Activated CD4-positive, alpha-beta memory T cell treated with anti-CD3 and anti-CD28 coated beads for 36 hours (primary cell): Measurements from ENCODE around the gene PLA2G5. TPM values are rescaled to one million over a fixed set of nuclear protein-coding genes. Genes with fewer than 3 reads are reported as not detected.

Experiments used
- CTCF ChIA-PET: fragments of 350-600 bp; sonication (Branson Sonifier 250); formaldehyde crosslinking; loops from one replicate; lab custom pipeline; 2021; ENCODE audit warnings: antibody characterized with exemption, inconsistent platforms; lab: Charles Lee
- POLR2A ChIA-PET: fragments of 350-600 bp; sonication (Branson Sonifier 250); formaldehyde crosslinking; loops from one replicate; lab custom pipeline; 2021; ENCODE audit warnings: antibody characterized with exemption; lab: Charles Lee
- DNase-seq: peaks from one replicate; pipeline ENCODE4 v3.0.0-alpha.2; 2020
- H3K27ac Mint-ChIP-seq: one replicate; pipeline ENCODE4 v1.8.0; 2021; ENCODE audit warnings: mixed read lengths
- H3K27me3 Mint-ChIP-seq: one replicate; pipeline ENCODE4 v1.8.0; 2021; ENCODE audit warnings: mixed read lengths
- H3K36me3 Mint-ChIP-seq: one replicate; pipeline ENCODE4 v1.8.0; 2021; ENCODE audit warnings: mixed read lengths
- H3K4me1 Mint-ChIP-seq: one replicate; pipeline ENCODE4 v1.8.0; 2021; ENCODE audit warnings: low read depth, mixed read lengths
- H3K4me3 Mint-ChIP-seq: one replicate; pipeline ENCODE4 v1.8.0; 2021; ENCODE audit warnings: mild to moderate bottlenecking, mixed read lengths
- H3K9me3 Mint-ChIP-seq: one replicate; pipeline ENCODE4 v1.8.0; 2021; ENCODE audit warnings: mixed read lengths
- intact Hi-C: fragments of 100-400 bp; cut with micrococcal nuclease; formaldehyde crosslinking; loops from one replicate; pipeline ENCODE4 v1.15.1; 2023
- total RNA-seq, 2 experiments: library from RNA; stranded (reverse); gene quantifications; one replicate each; pipeline ENCODE4 v1.2.3, GENCODE V29; 2021

PLA2G5 gene
- total RNA-seq, 2 experiments from 2014 or later: not detected

DNA sequence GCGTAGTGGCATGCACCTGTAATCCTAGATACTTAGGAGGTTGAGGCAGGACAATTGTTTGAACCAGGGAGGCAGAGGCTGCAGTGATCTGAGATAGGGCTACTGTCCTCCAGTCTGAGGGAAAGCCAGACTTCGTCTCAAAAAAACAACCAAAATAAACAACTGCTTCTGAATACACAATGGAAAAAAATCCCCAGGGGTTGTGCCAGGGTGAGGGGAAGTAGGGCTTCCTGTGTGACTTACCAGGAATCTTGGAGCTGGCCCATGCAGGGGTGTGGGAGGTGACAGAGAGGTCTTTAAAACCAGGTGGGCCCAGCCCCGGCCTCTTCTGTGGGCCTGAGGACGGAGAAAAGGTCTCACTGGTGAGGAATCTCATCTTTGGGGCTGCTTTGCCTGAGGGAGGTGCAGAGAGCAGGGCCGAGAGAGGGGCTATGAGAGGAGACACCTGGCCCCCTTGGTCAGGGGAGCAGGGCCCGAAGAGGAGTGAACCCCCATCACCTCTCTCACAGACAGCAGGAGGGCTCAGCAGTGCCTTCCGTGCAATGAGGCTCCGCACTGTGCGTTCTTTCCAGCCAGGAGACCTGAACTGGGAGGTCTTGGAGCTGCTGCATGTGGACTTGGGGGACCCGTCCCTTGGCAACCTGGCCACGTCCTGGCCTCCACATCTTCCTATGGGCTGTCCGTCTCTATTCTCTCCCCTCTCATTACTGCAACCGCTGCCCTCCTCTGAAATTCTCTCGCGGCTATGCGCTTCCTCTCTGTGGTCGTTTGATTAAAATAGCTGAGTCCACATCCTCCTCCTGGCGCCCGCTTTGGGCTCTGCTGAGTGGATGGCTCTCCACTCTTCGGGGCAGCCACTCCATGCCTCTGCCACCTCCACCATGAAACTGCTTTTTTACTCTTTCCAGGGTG lies 10.7 kb downstream of the PLA2G5 start:
- CTCF ChIA-PET: no interaction called here
- DNase-seq: peak; percentile 13

DNA sequence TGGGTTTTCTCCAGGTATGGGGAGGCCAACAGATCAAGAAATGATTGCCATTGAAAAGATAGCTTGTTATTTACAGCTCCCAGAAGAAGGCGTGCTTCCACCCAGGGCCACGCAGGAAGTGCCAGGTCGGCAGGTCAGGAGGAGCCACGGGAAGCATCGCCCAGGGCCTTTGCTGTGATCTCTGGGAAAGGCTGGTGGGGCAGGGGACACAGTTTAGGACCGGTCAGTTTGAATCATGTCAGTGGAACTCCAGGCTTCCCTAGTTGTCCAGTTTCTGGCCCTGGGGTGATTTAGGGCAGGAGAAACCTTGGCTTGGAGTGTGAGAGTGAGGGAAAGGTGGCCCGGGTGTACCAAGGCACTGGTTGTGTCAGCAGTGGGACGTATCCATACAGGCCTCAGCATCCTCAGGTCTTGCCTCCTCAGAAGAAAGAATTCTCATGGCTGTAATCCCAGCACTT lies 11.4 kb downstream of the PLA2G5 start:
- ChIA-PET POLR2A (no interaction called here), CTCF (no interaction called here)
- no peaks in the 10 kb centered on the region for H3K9me3 Mint-ChIP-seq
- H3K4me3 Mint-ChIP-seq: no peak overlapping the region
- DNase-seq: no peak
- H3K36me3 Mint-ChIP-seq: no peaks in the 10 kb centered on the region
- H3K27ac Mint-ChIP-seq: no peak overlapping the region
- H3K4me1 Mint-ChIP-seq: no peaks in the 10 kb centered on the region
- intact Hi-C loops: no loop called here
- H3K27me3 Mint-ChIP-seq: peaks cover 34% of the 10 kb centered on the region

More for the DNA sequence above, 10.7 kb downstream of the PLA2G5 start:
- POLR2A ChIA-PET: no interaction called here
- Mint-ChIP-seq H3K4me1 (no peaks in the 10 kb centered on the region), H3K9me3 (no peaks in the 10 kb centered on the region), H3K36me3 (no peaks in the 10 kb centered on the region), H3K27me3 (peaks cover 34% of the 10 kb centered on the region), H3K27ac (no peak overlapping the region), H3K4me3 (no peak overlapping the region)
- intact Hi-C loops: no loop called here

DNA sequence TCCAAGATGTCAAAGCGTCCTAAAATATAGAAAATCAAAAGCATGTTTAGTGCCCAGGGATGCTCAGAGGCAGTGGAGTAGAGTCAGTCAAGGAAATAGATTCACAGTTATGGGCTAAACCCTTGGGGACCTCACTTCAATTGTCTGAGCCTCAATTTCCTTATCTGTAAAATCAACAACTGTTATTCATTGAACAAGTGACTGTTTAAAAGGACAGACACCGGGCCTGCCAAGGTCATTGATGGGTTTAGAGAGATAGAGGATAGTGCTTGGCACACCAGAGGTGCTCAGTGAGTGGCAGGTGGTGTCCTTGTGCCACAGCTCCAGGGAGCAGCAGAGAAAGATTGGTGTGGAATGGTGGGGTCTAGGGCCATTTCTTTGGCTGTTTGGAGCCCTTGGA lies 12.8 kb downstream of the PLA2G5 start:
- Mint-ChIP-seq H3K36me3 (no peaks in the 10 kb centered on the region), H3K4me1 (no peaks in the 10 kb centered on the region), H3K4me3 (no peak overlapping the region), H3K27me3 (peaks cover 26% of the 10 kb centered on the region), H3K9me3 (no peaks in the 10 kb centered on the region), H3K27ac (no peak overlapping the region)
- ChIA-PET POLR2A (no interaction called here), CTCF (no interaction called here)
- intact Hi-C loops: no loop called here
- no peak for DNase-seq

DNA sequence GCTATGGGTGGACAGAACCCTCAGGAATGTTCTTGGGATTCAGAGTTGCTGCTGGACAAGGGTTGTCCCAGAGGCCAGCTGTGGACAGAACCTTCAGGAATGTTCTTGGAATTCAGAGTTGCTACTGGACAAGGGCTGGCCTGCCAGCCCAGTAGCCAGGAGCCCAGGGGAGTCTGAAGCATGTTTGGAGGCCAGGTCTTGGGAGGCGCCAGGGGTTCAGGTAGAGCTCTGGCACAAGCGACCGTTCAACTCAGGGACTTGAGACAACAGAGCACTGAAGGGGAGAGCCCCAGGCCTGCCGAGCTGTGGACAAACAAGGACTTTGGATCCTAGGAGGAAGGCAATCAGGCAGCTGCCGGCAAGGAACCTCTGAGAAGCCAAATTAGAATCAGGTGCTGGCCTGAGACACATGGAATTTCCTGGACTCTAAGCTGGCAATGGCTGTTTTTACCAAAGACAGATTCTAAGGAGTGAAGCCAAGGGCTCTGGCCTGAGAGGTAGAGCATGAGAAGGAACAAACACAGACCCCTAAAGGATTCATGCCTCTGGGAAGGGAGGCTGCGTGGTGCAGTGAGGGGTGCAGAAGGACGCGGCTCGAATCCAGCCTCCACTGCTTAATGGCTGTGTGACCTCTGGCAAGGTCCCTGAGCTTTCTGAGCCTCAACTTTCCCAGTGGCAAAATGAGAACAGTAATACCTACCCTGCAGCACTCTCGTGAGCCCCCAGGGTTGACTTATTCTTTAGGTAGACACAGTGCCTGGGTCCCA lies 13.4 kb downstream of the PLA2G5 start:
- no peaks in the 10 kb centered on the region for H3K4me1 Mint-ChIP-seq
- no peak overlapping the region for H3K27ac Mint-ChIP-seq
- POLR2A ChIA-PET: no interaction called here
- CTCF ChIA-PET: no interaction called here
- no peaks in the 10 kb centered on the region for H3K36me3 Mint-ChIP-seq
- intact Hi-C loops: no loop called here
- H3K27me3 Mint-ChIP-seq: peaks cover 20% of the 10 kb centered on the region
- H3K4me3 Mint-ChIP-seq: no peak overlapping the region
- H3K9me3 Mint-ChIP-seq: no peaks in the 10 kb centered on the region
- no peak for DNase-seq

DNA sequence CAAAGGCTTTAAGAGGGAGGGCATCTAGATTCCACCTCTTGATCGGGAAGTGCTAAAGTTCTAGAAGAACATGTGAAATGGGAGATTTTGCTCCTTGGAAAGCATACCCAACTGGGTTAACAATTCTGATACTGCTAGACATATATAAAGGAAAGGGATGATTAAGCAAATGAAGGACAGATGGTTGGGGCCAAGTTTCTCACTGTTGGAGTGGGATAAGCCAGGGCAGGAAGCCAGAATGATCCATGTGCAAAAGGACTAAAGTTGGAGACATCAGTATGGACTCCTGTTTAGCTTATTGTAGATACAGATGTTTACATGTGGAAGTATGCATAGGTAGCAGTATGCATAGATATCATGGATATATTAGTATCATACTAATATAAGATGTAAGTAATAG lies 16.8 kb downstream of the PLA2G5 start:
- no peak for DNase-seq
- H3K9me3 Mint-ChIP-seq: no peaks in the 10 kb centered on the region
- ChIA-PET POLR2A (no interaction called here), CTCF (no interaction called here)
- H3K27me3 Mint-ChIP-seq: peaks cover 4% of the 10 kb centered on the region
- no peaks in the 10 kb centered on the region for H3K4me1 Mint-ChIP-seq
- intact Hi-C loops: no loop called here
- no peak overlapping the region for H3K27ac Mint-ChIP-seq
- H3K4me3 Mint-ChIP-seq: no peak overlapping the region
- no peaks in the 10 kb centered on the region for H3K36me3 Mint-ChIP-seq

DNA sequence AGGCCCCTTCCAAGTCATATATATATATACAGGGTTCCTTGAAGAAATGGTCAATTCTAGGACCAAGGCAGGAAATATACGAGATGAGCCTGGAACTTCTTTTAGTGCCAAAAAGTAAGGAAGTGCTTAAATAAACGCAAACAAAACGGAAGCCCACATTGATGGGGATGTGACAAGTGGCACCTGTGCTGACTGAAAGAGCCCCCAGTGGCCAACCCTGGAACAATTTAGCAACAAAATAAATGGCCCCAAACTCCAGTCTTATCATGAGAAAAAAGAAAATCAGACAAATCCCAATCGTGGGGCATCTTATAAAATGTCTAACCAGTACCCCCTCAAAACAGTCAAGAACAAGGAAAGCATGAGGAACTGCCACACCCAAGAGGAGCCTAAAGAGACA lies 17.7 kb downstream of the PLA2G5 start:
- Mint-ChIP-seq H3K9me3 (no peaks in the 10 kb centered on the region), H3K36me3 (no peaks in the 10 kb centered on the region), H3K4me3 (no peak overlapping the region), H3K4me1 (no peaks in the 10 kb centered on the region), H3K27ac (no peak overlapping the region), H3K27me3 (peaks cover 4% of the 10 kb centered on the region)
- ChIA-PET CTCF (no interaction called here), POLR2A (no interaction called here)
- intact Hi-C loops: no loop called here
- no peak for DNase-seq

DNA sequence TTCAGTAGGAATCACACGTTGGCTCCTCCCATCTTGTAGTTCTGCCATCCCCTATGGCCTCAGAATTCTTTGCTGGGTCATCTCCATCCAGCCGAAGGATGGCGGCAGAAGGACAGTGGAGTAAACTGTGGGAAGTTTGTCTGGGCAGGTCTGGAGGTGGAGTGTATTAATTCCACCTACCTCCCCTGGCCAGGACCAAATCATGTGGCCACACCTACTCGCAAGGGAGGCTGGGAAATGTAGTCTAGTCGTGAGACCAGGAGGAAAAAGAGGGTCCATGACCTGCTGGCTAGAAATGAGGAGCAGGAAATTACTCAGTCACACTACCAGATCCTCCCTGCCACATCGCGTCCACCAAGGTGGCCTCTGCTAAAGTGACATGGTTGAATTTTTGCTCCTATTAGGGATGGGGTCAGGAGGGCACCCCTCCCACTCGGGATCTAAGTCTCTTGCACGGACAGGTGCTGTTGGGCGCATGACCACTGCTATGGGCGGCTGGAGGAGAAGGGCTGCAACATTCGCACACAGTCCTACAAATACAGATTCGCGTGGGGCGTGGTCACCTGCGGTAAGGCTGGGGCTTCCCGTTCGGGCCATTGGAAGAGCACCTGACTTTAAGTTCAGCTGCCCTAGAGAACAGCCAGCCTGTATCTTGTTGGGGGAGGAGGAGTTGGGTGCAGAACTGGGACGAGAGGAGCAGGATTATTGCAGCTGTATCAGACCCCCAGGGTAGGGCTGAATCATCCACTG lies 19.5 kb downstream of the PLA2G5 start:
- no peak for DNase-seq
- Mint-ChIP-seq H3K4me1 (no peaks in the 10 kb centered on the region), H3K27ac (no peak overlapping the region), H3K36me3 (no peaks in the 10 kb centered on the region), H3K9me3 (no peaks in the 10 kb centered on the region), H3K4me3 (no peak overlapping the region), H3K27me3 (peaks cover 4% of the 10 kb centered on the region)
- ChIA-PET CTCF (interaction anchor here (1.1 kb wide), 1 partner anchor 62 kb away, joined by 5 read pairs; no protein-coding TSS in a partner anchor), POLR2A (no interaction called here)
- intact Hi-C loops: no loop called here

DNA sequence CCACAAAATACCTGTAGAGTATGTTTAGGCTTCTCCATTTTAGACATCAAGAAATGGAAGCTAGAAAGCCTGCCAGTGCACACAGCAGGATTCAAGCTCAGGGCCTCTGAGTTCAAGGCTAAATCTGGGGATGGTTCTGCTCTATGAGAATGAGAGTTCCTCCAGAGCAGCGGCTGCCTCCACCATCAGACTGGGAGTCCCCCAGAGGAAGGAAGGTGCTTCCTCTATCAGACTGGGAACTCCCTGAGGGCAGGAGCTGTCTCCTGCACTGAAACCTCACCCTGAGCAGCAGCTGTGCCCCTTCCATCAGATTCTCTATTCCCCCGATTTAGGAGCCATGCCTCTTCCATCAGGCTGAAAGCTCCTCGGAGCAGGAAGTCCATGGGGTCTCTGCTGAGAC lies 20.1 kb downstream of the PLA2G5 start:
- Mint-ChIP-seq H3K9me3 (no peaks in the 10 kb centered on the region), H3K4me3 (no peak overlapping the region), H3K27ac (no peak overlapping the region), H3K36me3 (no peaks in the 10 kb centered on the region), H3K27me3 (peaks cover 4% of the 10 kb centered on the region), H3K4me1 (no peaks in the 10 kb centered on the region)
- CTCF ChIA-PET: interaction anchor here (1.1 kb wide), 1 partner anchor 62 kb away, joined by 5 read pairs; no protein-coding TSS in a partner anchor
- intact Hi-C loops: no loop called here
- no peak for DNase-seq
- POLR2A ChIA-PET: no interaction called here

DNA sequence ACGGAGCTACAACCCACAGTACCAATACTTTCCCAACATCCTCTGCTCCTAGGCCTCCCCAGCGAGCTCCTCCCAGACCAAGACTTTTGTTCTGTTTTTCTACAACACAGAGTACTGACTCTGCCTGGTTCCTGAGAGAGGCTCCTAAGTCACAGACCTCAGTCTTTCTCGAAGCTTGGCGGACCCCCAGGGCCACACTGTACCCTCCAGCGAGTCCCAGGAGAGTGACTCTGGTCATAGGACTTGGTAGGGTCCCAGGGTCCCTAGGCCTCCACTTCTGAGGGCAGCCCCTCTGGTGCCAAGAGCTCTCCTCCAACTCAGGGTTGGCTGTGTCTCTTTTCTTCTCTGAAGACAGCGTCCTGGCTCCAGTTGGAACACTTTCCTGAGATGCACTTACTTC lies 20.6 kb downstream of the PLA2G5 start:
- H3K4me1 Mint-ChIP-seq: no peaks in the 10 kb centered on the region
- H3K27me3 Mint-ChIP-seq: peaks cover 4% of the 10 kb centered on the region
- H3K27ac Mint-ChIP-seq: no peak overlapping the region
- DNase-seq: no peak
- ChIA-PET POLR2A (no interaction called here), CTCF (interaction anchor here (1.1 kb wide), 1 partner anchor 61 kb away, joined by 5 read pairs; no protein-coding TSS in a partner anchor)
- H3K36me3 Mint-ChIP-seq: no peaks in the 10 kb centered on the region
- H3K9me3 Mint-ChIP-seq: no peaks in the 10 kb centered on the region
- H3K4me3 Mint-ChIP-seq: no peak overlapping the region
- intact Hi-C loops: no loop called here

DNA sequence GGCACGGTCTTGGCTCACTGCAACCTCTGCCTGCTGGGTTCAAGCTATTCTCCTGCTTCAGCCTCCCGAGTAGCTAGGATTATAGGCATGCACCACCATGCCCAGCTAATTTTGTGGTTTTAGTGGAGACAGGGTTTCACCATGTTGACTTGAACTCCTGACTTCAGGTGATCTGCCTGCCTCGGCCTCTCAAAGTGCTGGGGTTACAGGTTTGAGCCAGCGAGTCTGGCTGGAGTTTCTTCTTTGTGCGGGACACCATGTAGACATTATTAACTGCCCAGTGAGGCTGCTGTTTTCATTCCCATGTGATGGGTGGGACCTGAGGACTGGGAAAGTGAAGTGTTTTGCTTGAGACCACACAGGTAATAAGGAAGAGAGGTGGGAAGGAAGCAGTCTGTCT lies 23.3 kb downstream of the PLA2G5 start:
- Mint-ChIP-seq H3K27me3 (peaks cover 3% of the 10 kb centered on the region), H3K27ac (no peak overlapping the region), H3K4me1 (no peaks in the 10 kb centered on the region), H3K9me3 (no peaks in the 10 kb centered on the region), H3K4me3 (no peak overlapping the region), H3K36me3 (no peaks in the 10 kb centered on the region)
- intact Hi-C loops: no loop called here
- CTCF ChIA-PET: interaction anchor here (1.0 kb wide), 1 partner anchor 59 kb away, joined by 4 read pairs; no protein-coding TSS in a partner anchor
- no peak for DNase-seq
- POLR2A ChIA-PET: no interaction called here

DNA sequence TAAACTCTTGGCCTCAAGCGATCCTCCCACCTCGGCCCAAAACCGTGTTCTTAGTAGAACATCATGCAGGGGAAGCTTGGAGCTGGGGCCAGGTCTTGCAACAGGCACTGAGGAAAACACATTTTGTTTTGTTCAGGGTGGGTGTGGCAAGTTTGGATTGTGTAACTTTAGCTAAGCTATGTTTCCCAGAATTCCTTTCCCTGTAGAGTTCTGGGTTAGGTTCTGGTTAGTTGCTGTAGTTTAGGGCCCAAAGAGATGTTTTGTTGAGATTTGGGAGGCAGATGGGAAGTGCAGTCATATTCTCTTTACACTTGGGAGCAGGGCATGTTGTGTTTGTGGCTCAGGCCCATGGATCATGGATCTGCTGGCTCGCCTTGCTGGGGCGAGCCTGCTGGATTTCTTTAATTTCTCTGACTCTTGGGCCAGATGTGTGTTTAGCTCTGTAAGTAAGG lies 24.0 kb downstream of the PLA2G5 start:
- H3K27me3 Mint-ChIP-seq: peaks cover 3% of the 10 kb centered on the region
- CTCF ChIA-PET: interaction anchor here (1.0 kb wide), 1 partner anchor 58 kb away, joined by 4 read pairs; no protein-coding TSS in a partner anchor
- POLR2A ChIA-PET: no interaction called here
- no peaks in the 10 kb centered on the region for H3K9me3 Mint-ChIP-seq
- H3K36me3 Mint-ChIP-seq: no peaks in the 10 kb centered on the region
- H3K27ac Mint-ChIP-seq: no peak overlapping the region
- no peak for DNase-seq
- H3K4me3 Mint-ChIP-seq: no peak overlapping the region
- H3K4me1 Mint-ChIP-seq: no peaks in the 10 kb centered on the region
- intact Hi-C loops: no loop called here
